Stimulated activated naive CD8-positive, alpha-beta T cell treated with anti-CD3 and anti-CD28 coated beads, Interleukin-15, Interleukin-2, amounts not matched to agents 100 ng/mL and 50 ng/mL, for 24 hours (primary cell): ENCODE results near the gene KIRREL1.

Experiments used
- H3K27ac Mint-ChIP-seq: one replicate; pipeline ENCODE4 v1.8.0; 2021; ENCODE audit warnings: mild to moderate bottlenecking, mixed read lengths
- H3K27me3 Mint-ChIP-seq: one replicate; pipeline ENCODE4 v1.8.0; 2021; ENCODE audit warnings: mixed read lengths
- H3K36me3 Mint-ChIP-seq: one replicate; pipeline ENCODE4 v1.8.0; 2021; ENCODE audit warnings: low read depth, mixed read lengths
- H3K4me1 Mint-ChIP-seq: one replicate; pipeline ENCODE4 v1.8.0; 2021; ENCODE audit warnings: low read depth, mixed read lengths
- H3K4me3 Mint-ChIP-seq: one replicate; pipeline ENCODE4 v1.8.0; 2021; ENCODE audit warnings: mild to moderate bottlenecking, mixed read lengths
- H3K9me3 Mint-ChIP-seq: one replicate; pipeline ENCODE4 v1.8.0; 2021; ENCODE audit warnings: mixed read lengths

The KIRREL1 gene

DNA sequence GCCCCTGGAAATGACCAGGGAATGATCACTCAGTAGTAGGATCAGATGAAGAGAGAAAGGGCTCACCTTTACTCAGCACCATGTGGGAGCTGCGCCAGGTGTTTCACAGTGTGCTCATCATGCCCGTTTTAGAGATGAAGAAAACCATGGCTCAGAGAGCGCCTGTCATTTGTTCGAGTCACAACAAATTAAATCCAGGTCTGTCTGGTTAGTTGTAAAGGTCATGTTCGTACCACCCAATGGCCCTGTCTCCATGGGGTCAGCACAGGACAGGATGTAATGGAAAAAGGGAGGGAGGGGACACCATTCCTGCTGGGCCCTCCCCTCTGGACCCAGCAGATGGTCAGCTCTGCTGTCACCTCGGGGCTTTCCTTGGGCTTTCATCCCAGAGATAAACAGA lies 15.2 kb downstream of the KIRREL1 start:
- Mint-ChIP-seq H3K4me1 (no peaks in the 10 kb centered on the region), H3K9me3 (no peaks in the 10 kb centered on the region), H3K36me3 (no peaks in the 10 kb centered on the region), H3K27me3 (peaks cover 13% of the 10 kb centered on the region), H3K27ac (no peak overlapping the region), H3K4me3 (no peak overlapping the region)

GRCh38 chr1:158011714-158012113 lies 18.3 kb downstream of the KIRREL1 start:
- no peak overlapping the region for H3K4me3 Mint-ChIP-seq
- no peaks in the 10 kb centered on the region for H3K4me1 Mint-ChIP-seq
- peaks cover 12% of the 10 kb centered on the region for H3K27me3 Mint-ChIP-seq
- no peaks in the 10 kb centered on the region for H3K36me3 Mint-ChIP-seq
- no peaks in the 10 kb centered on the region for H3K9me3 Mint-ChIP-seq
- no peak overlapping the region for H3K27ac Mint-ChIP-seq

DNA sequence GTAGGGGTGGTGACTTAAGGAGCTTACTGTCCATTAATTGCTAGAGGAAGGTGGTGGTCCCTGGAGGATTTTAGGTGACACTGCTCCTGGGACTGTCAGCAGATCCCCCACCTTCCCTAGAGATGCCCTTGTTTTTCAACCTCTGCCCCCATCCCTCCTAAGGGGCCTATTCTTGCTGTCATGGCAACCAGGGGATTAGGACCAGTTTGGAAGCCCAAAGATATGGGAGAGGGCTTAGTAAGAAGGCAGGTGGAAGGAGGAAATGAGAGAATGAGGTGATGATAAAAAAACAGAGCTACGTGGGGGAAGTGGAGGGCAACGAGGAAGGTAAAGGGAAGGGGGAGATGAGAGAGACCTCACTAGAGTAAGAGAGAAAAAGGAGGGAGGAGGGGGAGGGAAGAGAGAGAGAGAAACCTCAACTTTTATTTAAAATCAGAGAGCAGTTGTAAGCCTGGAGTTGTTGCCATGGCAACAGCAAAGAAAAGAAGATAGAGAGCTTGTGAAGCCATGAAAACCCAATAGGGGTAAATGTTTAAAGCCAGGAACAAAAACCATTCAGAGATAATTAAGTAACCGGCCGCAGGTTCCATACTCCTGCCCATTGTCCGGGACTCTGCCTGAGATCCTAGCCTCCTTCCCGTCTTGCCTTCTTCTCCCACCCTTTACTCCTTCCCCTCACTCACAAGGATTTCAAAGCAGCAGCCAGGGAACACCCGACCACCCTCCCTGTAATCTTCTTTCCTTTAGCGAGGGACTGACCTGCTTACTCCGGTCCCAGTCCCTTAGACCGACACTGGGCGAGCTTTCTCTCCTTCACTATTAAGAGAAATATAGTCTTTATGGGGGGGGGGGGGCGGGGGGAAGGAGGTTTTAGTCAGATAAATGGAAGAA lies 20.6 kb downstream of the KIRREL1 start:
- no peaks in the 10 kb centered on the region for H3K9me3 Mint-ChIP-seq
- no peaks in the 10 kb centered on the region for H3K36me3 Mint-ChIP-seq
- no peak overlapping the region for H3K27ac Mint-ChIP-seq
- H3K4me1 Mint-ChIP-seq, result no peaks in the 10 kb centered on the region
- H3K4me3 Mint-ChIP-seq, result no peak overlapping the region
- peaks cover 15% of the 10 kb centered on the region for H3K27me3 Mint-ChIP-seq

DNA sequence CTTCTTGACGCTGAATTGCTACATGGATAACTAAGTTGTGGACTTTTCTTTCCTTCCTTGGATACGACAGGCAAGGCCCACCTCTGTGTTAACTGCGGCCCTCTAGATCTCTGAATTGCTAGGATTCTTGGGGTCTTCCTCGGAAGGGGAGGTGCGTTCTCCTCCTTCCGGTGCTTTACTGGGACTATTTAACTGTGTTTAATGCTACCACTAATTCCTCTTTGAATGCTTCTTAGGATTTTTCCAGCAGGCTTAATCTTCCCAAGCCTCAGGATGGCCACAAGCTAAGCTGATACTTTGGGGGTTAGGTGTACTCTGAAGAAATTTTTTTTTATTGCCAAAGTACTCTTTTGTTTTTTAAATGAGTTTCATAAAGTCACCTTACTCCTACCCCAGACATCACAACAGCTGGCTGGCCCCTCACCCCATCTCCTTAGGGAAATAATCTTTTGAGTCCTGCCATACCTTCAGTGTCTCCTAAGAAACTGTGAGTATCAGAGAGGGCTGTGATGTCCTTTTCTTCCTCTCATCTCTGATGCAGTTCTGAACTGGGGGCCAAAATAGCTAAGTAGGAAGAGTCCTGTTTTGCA lies 21.4 kb downstream of the KIRREL1 start:
- no peak overlapping the region for H3K4me3 Mint-ChIP-seq
- H3K27me3 Mint-ChIP-seq, result peaks cover 15% of the 10 kb centered on the region
- H3K4me1 Mint-ChIP-seq, result no peaks in the 10 kb centered on the region
- no peak overlapping the region for H3K27ac Mint-ChIP-seq
- no peaks in the 10 kb centered on the region for H3K36me3 Mint-ChIP-seq
- H3K9me3 Mint-ChIP-seq, result no peaks in the 10 kb centered on the region

DNA sequence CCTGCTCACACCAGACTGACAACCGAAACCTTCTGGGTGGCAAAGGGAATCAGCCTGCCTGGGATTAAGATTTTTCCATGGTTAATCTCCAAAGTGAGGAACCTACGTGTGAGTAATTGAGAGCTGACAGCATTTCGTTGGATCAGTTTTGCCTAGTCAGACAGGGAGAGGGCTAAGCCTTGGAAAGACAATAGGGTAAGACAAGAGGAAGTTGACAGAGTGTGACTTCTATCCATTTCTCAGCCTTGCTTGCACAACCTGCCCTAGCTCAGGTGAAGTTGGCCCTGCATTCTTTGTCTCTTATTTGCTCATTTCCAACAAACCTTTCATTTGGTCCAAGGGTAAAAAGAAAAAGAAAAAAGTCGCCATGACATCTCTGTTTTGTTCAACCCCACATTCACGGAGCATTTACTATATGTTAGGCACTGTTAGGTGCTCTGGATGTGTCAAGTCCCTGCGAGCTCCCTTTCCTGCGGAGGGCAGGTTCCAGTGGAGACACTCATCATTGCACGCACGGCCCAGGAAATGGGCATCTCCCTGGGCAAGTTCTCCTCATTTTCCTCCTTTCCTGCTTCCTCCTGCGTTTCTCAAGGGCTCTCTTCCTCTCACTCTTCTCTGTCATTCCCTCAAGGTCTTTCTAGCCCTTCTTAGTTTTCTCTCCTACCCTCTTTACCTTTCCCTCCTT lies 23.3 kb downstream of the KIRREL1 start:
- H3K36me3 Mint-ChIP-seq, result no peaks in the 10 kb centered on the region
- peaks cover 15% of the 10 kb centered on the region for H3K27me3 Mint-ChIP-seq
- no peaks in the 10 kb centered on the region for H3K9me3 Mint-ChIP-seq
- no peak overlapping the region for H3K4me3 Mint-ChIP-seq
- H3K27ac Mint-ChIP-seq, result no peak overlapping the region
- H3K4me1 Mint-ChIP-seq, result no peaks in the 10 kb centered on the region

GRCh38 chr1:158017800-158018595 lies 24.6 kb downstream of the KIRREL1 start:
- Mint-ChIP-seq H3K27me3 (peaks cover 10% of the 10 kb centered on the region), H3K27ac (no peak overlapping the region), H3K9me3 (no peaks in the 10 kb centered on the region), H3K36me3 (no peaks in the 10 kb centered on the region), H3K4me1 (no peaks in the 10 kb centered on the region), H3K4me3 (no peak overlapping the region)

DNA sequence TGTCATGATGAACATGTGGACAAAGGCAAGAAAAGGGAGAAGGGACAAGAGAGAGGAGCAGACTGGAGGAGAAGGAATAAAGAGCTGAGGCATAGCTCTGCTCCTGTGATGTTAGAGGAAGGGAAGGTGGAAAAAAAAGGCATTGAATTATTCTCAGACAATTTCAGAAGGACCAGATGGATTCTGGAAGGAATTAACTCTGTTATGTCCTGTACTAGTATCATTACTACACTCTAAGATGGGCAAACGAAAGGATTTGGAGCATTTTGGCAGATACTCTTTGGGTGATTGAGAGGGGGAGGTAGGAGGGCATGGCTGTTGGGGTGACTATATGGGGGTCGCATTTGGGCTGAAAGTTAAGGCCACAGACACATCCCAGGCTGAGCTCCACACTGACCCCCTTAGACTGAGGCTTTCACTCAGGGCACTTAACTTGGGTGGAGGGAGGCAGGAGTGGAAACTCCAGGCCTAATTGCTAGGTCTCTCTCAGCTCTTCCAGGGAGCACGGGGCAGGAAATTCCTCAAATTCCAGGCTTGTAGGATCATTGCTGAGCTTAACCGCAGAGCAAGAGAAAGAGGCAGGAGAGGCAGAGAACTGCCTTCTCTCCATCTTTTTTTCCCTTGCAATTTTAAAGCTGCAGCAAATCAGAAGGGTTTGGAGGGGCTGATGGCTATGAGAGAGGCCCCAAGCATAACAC lies 25.9 kb downstream of the KIRREL1 start:
- Mint-ChIP-seq H3K4me3 (no peak overlapping the region), H3K4me1 (no peaks in the 10 kb centered on the region), H3K27me3 (peaks cover 10% of the 10 kb centered on the region), H3K9me3 (no peaks in the 10 kb centered on the region), H3K27ac (no peak overlapping the region), H3K36me3 (no peaks in the 10 kb centered on the region)

DNA sequence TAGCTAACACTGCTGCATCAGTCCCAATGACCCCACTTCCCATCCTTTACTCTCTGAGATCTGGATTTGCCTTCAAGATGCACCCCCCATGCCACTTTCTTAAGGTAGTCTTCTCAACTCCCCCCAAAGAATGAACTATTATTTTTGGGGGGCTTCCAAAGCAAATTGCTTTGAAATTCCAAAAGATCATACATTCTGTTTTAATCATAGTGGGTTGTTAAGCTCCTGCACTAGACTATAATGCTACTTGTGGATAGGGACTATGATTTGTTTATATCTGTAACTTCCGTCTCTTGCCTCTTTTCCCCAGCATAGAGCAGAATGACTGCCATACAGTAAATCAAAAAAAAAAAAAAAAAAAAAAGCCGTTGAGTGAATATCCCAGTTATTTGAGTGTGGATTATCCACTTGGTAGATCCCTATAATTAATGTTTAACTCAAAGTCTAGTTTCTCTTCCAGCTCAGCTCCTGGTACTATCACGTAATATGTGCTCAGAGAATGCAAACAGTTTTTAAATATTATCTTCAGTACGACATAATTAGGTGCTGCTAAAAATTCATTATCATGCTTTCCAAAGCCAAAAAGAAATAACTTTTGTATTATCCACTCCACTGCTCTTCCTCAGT lies 26.9 kb downstream of the KIRREL1 start:
- H3K36me3 Mint-ChIP-seq, result no peaks in the 10 kb centered on the region
- H3K9me3 Mint-ChIP-seq, result no peaks in the 10 kb centered on the region
- no peak overlapping the region for H3K4me3 Mint-ChIP-seq
- H3K4me1 Mint-ChIP-seq, result no peaks in the 10 kb centered on the region
- H3K27me3 Mint-ChIP-seq, result peaks cover 10% of the 10 kb centered on the region
- no peak overlapping the region for H3K27ac Mint-ChIP-seq

DNA sequence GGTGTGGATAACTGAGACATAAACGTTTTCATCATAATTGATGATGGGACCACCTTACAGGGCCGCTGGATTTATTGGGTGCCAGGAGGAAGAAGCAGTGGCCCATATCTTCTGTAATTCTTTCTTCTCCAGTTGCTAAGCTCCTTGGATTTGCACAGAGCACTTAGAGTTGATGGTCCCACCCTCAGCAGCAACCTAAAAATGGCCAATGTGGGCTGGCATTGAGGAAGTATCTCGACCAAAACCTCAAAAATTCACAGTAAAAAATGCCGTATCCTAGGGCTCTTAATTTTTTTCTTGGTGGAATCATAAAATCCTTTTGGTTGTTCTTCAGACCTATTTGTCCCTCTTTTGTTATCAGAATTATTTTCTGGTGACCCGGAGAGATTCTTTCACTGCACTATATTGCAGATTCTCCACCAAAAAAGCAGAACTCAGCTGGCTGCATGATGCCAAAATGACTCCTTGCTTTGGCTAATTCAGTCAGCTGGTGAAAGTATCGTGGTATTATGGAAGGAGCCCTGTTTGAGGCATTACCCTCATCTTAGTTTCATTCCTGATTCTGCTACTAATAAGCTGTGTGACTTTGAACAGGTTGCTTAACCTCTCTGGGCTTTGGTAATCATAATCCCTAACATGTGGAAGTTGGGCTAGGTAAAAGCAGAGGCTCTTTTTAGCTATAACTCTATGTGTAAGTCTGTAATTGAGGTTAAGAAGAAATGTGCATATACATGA lies 27.6 kb downstream of the KIRREL1 start:
- H3K27me3 Mint-ChIP-seq, result peaks cover 10% of the 10 kb centered on the region
- no peaks in the 10 kb centered on the region for H3K36me3 Mint-ChIP-seq
- H3K4me1 Mint-ChIP-seq, result no peaks in the 10 kb centered on the region
- H3K9me3 Mint-ChIP-seq, result no peaks in the 10 kb centered on the region
- H3K4me3 Mint-ChIP-seq, result no peak overlapping the region
- no peak overlapping the region for H3K27ac Mint-ChIP-seq

DNA sequence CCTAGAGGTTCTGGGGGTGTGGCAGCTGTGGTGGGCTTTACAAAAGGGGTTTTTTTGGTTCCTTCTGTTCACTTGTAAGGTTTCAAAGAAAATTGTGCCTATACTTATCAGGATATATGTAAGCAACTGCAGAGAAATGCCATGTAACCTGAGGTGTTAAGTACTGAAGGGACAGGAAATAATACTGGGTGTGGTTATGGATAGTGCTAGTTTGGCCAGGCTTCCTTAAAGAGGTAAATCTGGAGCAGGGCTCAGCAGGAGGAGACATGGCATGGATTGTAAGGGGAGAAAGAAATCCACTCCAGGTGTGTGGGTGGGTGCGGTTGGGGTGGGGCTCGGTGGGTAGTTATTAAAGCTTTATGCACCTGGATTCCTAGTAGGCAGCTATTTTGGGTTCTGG lies 28.3 kb downstream of the KIRREL1 start:
- H3K27me3 Mint-ChIP-seq, result peaks cover 10% of the 10 kb centered on the region
- H3K36me3 Mint-ChIP-seq, result no peaks in the 10 kb centered on the region
- H3K27ac Mint-ChIP-seq, result no peak overlapping the region
- no peaks in the 10 kb centered on the region for H3K4me1 Mint-ChIP-seq
- H3K4me3 Mint-ChIP-seq, result no peak overlapping the region
- H3K9me3 Mint-ChIP-seq, result no peaks in the 10 kb centered on the region

DNA sequence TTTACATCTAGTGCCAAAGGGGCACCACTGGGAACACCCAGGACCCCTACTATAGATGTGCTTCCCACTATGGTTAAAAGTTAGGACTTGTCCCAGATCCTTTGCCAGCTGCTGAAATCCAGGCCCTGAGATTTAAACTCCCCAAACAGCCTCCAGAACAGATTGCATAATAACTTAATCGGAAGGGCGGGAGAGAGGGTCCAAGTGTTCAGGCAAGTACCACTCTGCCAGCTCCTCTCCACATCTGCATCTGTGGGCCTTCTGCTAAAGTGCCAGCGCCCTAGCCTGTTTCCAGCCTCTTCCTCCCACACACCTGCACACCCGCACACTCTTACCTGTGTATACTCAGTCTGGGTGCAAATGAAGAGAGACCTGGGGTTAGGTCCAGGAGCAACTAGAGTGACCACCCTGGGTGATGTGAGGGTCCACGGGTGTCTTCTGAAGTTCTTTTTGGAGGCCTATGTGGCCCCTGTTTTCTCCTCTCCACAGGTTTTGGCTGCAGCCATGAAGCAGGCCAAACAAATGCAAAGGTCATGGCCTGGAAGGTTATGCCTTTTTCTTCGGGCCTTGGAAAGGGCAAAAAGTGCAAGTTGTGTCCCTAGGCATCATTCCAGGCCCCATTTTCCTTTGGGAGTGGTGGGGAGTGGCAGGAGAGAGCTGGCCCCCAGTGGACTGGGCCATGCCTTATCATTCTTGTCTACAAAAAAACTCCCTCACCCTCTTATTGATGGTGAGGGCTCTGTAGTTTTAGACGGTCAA lies 29.3 kb downstream of the KIRREL1 start:
- no peaks in the 10 kb centered on the region for H3K36me3 Mint-ChIP-seq
- H3K27me3 Mint-ChIP-seq, result peaks cover 5% of the 10 kb centered on the region
- H3K4me1 Mint-ChIP-seq, result no peaks in the 10 kb centered on the region
- H3K4me3 Mint-ChIP-seq, result no peak overlapping the region
- H3K9me3 Mint-ChIP-seq, result no peaks in the 10 kb centered on the region
- H3K27ac Mint-ChIP-seq, result no peak overlapping the region

DNA sequence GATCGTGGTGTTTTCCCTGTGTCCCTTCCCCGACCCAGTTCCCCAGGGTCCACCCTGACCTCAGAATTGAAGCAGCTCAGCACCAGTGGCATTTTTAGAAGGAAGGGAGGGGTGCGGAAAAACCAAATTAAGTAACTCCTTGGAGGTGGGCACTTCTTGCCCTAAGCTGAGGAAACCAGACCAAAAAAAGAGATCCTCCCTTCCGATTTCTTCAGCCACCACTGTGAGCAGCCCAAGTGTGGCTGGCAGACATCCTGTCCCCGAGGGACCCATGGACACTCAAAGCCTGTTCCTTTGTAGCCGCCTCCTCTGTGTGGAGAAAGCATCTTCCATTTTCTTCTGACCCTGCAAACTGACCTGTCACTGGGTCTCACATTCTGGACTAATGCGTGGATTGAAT lies 31.3 kb downstream of the KIRREL1 start:
- Mint-ChIP-seq H3K9me3 (no peaks in the 10 kb centered on the region), H3K4me3 (no peak overlapping the region), H3K4me1 (no peaks in the 10 kb centered on the region), H3K27ac (no peak overlapping the region), H3K27me3 (no peaks in the 10 kb centered on the region), H3K36me3 (no peaks in the 10 kb centered on the region)
